Measurements from ENCODE around the gene IL21R. TPM values are rescaled to one million over a fixed set of nuclear protein-coding genes. Genes with fewer than 3 reads are reported as not detected.

Gene IL21R
- total RNA-seq, 4 donors from 2014 or later, result 0.08 to 1.2 (median 0.23) TPM

- peaks cover 5% of the 10 kb centered on the region for H3K4me1 ChIP-seq
- no peaks in the 10 kb centered on the region for H3K9me3 ChIP-seq
- no peaks in the 10 kb centered on the region for H3K36me3 ChIP-seq
- no peaks in the 10 kb centered on the region for H3K27me3 ChIP-seq
- H3K4me3 ChIP-seq, result no peak overlapping the region
- peak; percentile 73 to 76 for DNase-seq (ENCODE audit: low spot score in 2 of 2)
- TF ChIP-seq EP300 (IDR thresholded peaks at IDR 0.05) (no peak), CTCF (IDR thresholded peaks at IDR 0.05) (peak in 1 of 2 donors; percentile 48), POLR2A (IDR thresholded peaks at IDR 0.05) (no peak), POLR2AphosphoS5 (IDR thresholded peaks at IDR 0.05) (no peak)
- H3K27ac ChIP-seq, result no peak overlapping the region
- 17% methylated on average over 9 of the region's 9 CpGs for WGBS
These were observed 27.1 kb upstream of the IL21R start for GRCh38 chr16:27374804-27375425.

GRCh38 chr16:27377666-27378485 is 24.1 kb upstream of the IL21R start:
- Histone ChIP-seq H3K36me3 (no peaks in the 10 kb centered on the region), H3K9me3 (no peaks in the 10 kb centered on the region), H3K27ac (no peak overlapping the region), H3K4me1 (peaks cover 5% of the 10 kb centered on the region), H3K27me3 (no peaks in the 10 kb centered on the region), H3K4me3 (no peak overlapping the region)
- TF ChIP-seq CTCF (IDR thresholded peaks at IDR 0.05), result no peak
- TF ChIP-seq POLR2A (IDR thresholded peaks at IDR 0.05), result no peak
- TF ChIP-seq POLR2AphosphoS5 (IDR thresholded peaks at IDR 0.05), result no peak
- no peak for TF ChIP-seq EP300 (IDR thresholded peaks at IDR 0.05)
- 52% methylated on average over 4 of the region's 4 CpGs for WGBS
- DNase-seq (ENCODE audit: low spot score in 2 of 2), result no peak

- H3K9me3 ChIP-seq, result no peaks in the 10 kb centered on the region
- TF ChIP-seq CTCF (IDR thresholded peaks at IDR 0.05) (no peak), POLR2A (IDR thresholded peaks at IDR 0.05) (no peak), POLR2AphosphoS5 (IDR thresholded peaks at IDR 0.05) (no peak), EP300 (IDR thresholded peaks at IDR 0.05) (no peak)
- H3K27ac ChIP-seq, result no peak overlapping the region
- H3K4me1 ChIP-seq, result peaks cover 5% of the 10 kb centered on the region
- DNase-seq (ENCODE audit: low spot score in 2 of 2), result no peak
- no peak overlapping the region for H3K4me3 ChIP-seq
- no peaks in the 10 kb centered on the region for H3K27me3 ChIP-seq
- WGBS, result 67% methylated on average over 11 of the region's 11 CpGs
- no peaks in the 10 kb centered on the region for H3K36me3 ChIP-seq
These were observed 23.0 kb upstream of the IL21R start for GRCh38 chr16:27378871-27379481.

GRCh38 chr16:27379919-27380318 is 22.1 kb upstream of the IL21R start:
- no peak overlapping the region for H3K4me3 ChIP-seq
- DNase-seq (ENCODE audit: low spot score in 2 of 2), result peak in 1 of 2 donors; percentile 54
- H3K9me3 ChIP-seq, result no peaks in the 10 kb centered on the region
- no peaks in the 10 kb centered on the region for H3K27me3 ChIP-seq
- WGBS, result 98% methylated on average over 9 of the region's 9 CpGs
- H3K27ac ChIP-seq, result no peak overlapping the region
- H3K36me3 ChIP-seq, result no peaks in the 10 kb centered on the region
- no peak for TF ChIP-seq EP300 (IDR thresholded peaks at IDR 0.05)
- TF ChIP-seq POLR2A (IDR thresholded peaks at IDR 0.05), result no peak
- TF ChIP-seq CTCF (IDR thresholded peaks at IDR 0.05), result no peak
- H3K4me1 ChIP-seq, result no peaks in the 10 kb centered on the region

GRCh38 chr16:27381236-27381635 is 20.7 kb upstream of the IL21R start:
- H3K4me1 ChIP-seq, result no peaks in the 10 kb centered on the region
- TF ChIP-seq CTCF (IDR thresholded peaks at IDR 0.05) (no peak), POLR2A (IDR thresholded peaks at IDR 0.05) (no peak), EP300 (IDR thresholded peaks at IDR 0.05) (no peak), POLR2AphosphoS5 (IDR thresholded peaks at IDR 0.05) (no peak)
- no peaks in the 10 kb centered on the region for H3K27me3 ChIP-seq
- no peak overlapping the region for H3K4me3 ChIP-seq
- DNase-seq (ENCODE audit: low spot score in 2 of 2), result no peak
- no peak overlapping the region for H3K27ac ChIP-seq
- no peaks in the 10 kb centered on the region for H3K9me3 ChIP-seq
- H3K36me3 ChIP-seq, result no peaks in the 10 kb centered on the region

Measured in suprapubic skin (tissue), 4 donors.